ENCODE data around the gene RAB30. TPM values are rescaled to one million over a fixed set of nuclear protein-coding genes. Genes with fewer than 3 reads are reported as not detected.
A peak's percentile ranks its signal among the peaks of the same experiment; 100 is the strongest.
"Not testable (repeated sequence)": the region's sequence is repeated elsewhere in the genome, so short reads cannot be mapped to it uniquely, and the experiment has no call there.

The RAB30 gene
- total RNA-seq, 1 donor from 2014 or later, result 15.2 TPM

DNA sequence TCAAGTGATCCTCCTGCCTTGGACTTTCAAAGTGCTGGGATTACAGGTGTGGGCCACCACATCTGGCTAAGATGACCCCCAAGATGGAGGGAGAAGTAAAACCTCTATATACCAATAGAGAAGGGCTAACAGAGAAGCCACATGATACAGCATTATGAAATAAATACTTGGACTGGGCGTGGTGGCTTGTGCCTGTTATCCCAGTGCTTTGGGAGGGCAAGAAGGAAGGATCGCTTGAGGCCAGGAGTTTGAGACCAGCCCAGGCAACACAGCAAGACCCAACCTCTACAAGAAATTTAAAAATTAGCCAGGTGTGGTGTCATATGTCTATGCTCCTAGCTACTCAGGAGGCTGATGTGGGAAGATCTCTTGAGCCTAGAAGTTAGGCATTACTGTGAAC lies 61.7 kb downstream of the RAB30 start:
- H3K27me3 Mint-ChIP-seq (ENCODE audit: insufficient read depth), result no peaks in the 10 kb centered on the region
- no peak for DNase-seq (ENCODE audit: low spot score)
- intact Hi-C loops (cut with micrococcal nuclease), result loop anchor here (5.0 kb wide), 1 partner anchor 182 kb away; the partner anchor contains the start of gene ANKRD42
- H3K4me1 Mint-ChIP-seq (ENCODE audit: low read depth), result peaks cover 62% of the 10 kb centered on the region
- H3K4me3 Mint-ChIP-seq, result no peak overlapping the region
- no peaks in the 10 kb centered on the region for H3K9me3 Mint-ChIP-seq
- H3K36me3 Mint-ChIP-seq (ENCODE audit: low read depth), result peaks cover 19% of the 10 kb centered on the region
- H3K27ac Mint-ChIP-seq, result no peak overlapping the region

DNA sequence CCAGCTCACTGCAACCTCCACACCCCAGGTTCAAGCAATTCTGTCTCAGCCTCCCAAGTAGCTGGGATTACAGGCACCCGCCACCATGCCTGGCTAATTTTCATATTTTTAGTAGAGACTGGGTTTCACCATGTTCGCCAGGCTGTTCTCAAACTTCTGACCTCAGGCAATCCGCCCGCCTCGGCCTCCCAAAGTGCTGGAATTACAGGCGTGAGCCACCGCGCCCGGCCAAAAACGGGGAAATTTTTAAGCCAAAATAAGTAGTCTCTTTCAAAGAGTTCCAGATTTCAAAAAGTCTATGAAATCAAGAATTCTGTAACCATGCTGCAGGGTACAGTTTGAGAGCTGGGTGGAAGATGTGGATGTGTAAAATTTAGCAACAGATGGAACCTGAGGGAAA lies 62.6 kb downstream of the RAB30 start:
- not testable (repeated sequence) for DNase-seq (ENCODE audit: low spot score); H3K27me3 Mint-ChIP-seq (ENCODE audit: insufficient read depth); H3K4me3 Mint-ChIP-seq; H3K9me3 Mint-ChIP-seq; H3K27ac Mint-ChIP-seq
- peaks cover 18% of the 10 kb centered on the region for H3K36me3 Mint-ChIP-seq (ENCODE audit: low read depth)
- peaks cover 62% of the 10 kb centered on the region for H3K4me1 Mint-ChIP-seq (ENCODE audit: low read depth)
- intact Hi-C loops (cut with micrococcal nuclease), result loop anchor here (5.0 kb wide), 1 partner anchor 183 kb away; the partner anchor contains the start of gene ANKRD42

DNA sequence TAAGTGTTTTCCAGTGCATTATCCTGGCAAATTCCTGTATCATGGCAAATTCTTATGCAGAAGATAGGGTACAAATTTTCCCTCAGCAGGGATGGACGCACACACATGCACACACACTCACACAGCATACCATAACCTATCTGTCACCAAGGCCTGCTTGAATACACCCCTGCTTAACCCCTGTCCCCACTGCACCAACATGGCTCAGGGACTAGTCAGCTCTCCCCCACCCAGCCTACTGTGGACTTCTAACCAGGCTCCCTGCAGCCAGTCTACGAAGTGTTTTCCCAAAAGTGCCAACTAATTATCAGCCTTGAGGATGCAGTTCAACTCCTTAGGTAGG lies 63.1 kb downstream of the RAB30 start:
- peaks cover 14% of the 10 kb centered on the region for H3K36me3 Mint-ChIP-seq (ENCODE audit: low read depth)
- intact Hi-C loops (cut with micrococcal nuclease), result loop anchor here (5.0 kb wide), 1 partner anchor 184 kb away; the partner anchor contains the start of gene ANKRD42

DNA sequence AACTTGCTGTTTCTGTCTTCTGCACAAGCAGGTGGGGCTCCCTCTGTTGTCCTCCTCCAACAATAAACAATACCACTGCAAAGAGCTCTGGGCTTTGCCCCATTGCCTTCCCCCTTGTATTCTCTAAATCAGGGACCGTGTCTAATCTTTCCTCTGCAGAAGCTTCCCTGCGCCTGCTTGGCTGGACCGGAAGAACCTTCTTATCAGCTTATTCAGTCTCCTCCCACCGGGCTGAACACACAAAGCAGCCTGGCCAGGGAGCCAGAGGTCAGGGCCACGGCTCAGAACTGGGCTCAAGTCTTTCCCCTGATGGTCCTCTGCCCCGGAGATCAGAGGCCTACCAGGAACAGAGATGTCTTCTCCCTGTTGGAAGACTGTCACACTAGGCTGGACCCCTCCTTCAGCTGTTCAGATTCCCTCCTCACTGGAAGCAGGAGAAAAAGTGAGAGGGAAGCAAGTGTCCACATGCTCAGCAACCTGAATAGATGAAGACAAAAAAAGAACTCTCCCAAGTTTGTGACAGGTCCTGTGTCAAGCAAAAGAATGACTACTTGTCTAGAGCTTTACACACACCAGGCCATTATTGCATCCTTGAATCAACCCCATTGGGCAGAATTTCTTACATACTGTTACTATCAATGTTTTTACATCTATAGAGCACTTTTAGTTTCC lies 63.7 kb downstream of the RAB30 start:
- H3K4me1 Mint-ChIP-seq (ENCODE audit: low read depth), result peaks cover 57% of the 10 kb centered on the region
- no peak overlapping the region for H3K4me3 Mint-ChIP-seq
- no peaks in the 10 kb centered on the region for H3K27me3 Mint-ChIP-seq (ENCODE audit: insufficient read depth)
- intact Hi-C loops (cut with micrococcal nuclease), result loop anchor here (1.0 to 5.0 kb wide), 4 partner anchors 55 to 184 kb away; partner anchors contain the start of genes ANKRD42, DDIAS, PRCP and RAB30
- no peaks in the 10 kb centered on the region for H3K9me3 Mint-ChIP-seq
- DNase-seq (ENCODE audit: low spot score), result no peak
- H3K36me3 Mint-ChIP-seq (ENCODE audit: low read depth), result peaks cover 14% of the 10 kb centered on the region
- no peak overlapping the region for H3K27ac Mint-ChIP-seq

More for the DNA sequence above, 63.1 kb downstream of the RAB30 start:
- Mint-ChIP-seq H3K4me3 (no peak overlapping the region), H3K9me3 (no peaks in the 10 kb centered on the region), H3K27ac (no peak overlapping the region), H3K4me1 (ENCODE audit: low read depth) (peaks cover 57% of the 10 kb centered on the region), H3K27me3 (ENCODE audit: insufficient read depth) (no peaks in the 10 kb centered on the region)
- no peak for DNase-seq (ENCODE audit: low spot score)

DNA sequence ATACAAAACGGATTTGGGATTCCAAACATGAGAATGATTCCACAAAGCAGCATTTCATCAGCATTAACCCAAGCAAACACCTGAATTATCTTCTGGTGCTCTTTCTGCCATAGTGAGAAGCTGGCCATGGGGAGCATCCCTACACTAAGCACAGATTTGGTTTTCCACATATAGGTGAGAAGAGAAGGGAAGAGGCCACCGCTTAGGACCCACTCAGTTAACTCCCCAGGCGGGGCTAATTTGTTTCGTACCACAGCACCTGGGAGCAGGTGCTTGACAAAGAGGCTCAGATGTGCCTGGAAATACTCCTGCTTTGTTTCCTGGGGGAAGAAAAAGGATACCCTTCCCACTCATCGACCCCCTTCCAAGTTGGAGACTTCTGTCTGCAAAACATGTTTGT lies 64.2 kb downstream of the RAB30 start:
- Mint-ChIP-seq H3K36me3 (ENCODE audit: low read depth) (peaks cover 14% of the 10 kb centered on the region), H3K27ac (no peak overlapping the region), H3K4me1 (ENCODE audit: low read depth) (peaks cover 57% of the 10 kb centered on the region), H3K27me3 (ENCODE audit: insufficient read depth) (no peaks in the 10 kb centered on the region), H3K9me3 (no peaks in the 10 kb centered on the region), H3K4me3 (no peak overlapping the region)
- DNase-seq (ENCODE audit: low spot score), result no peak
- intact Hi-C loops (cut with micrococcal nuclease), result loop anchor here (1.0 to 5.0 kb wide), 4 partner anchors 55 to 185 kb away; partner anchors contain the start of genes ANKRD42, DDIAS, PRCP and RAB30

- Mint-ChIP-seq H3K4me3 (peak overlapping the region; percentile 20), H3K27me3 (ENCODE audit: insufficient read depth) (no peaks in the 10 kb centered on the region), H3K36me3 (ENCODE audit: low read depth) (peaks cover 16% of the 10 kb centered on the region), H3K27ac (peak overlapping the region; percentile 80), H3K4me1 (ENCODE audit: low read depth) (peaks cover 62% of the 10 kb centered on the region), H3K9me3 (no peaks in the 10 kb centered on the region)
- intact Hi-C loops (cut with micrococcal nuclease), result loop anchor here (1.0 to 5.0 kb wide), 7 partner anchors 11 to 185 kb away; partner anchors contain the start of genes ANKRD42, DDIAS, PRCP and RAB30
- DNase-seq (ENCODE audit: low spot score), result no peak
These were observed 64.8 kb downstream of the RAB30 start for GRCh38 chr11:83006877-83007330.

DNA sequence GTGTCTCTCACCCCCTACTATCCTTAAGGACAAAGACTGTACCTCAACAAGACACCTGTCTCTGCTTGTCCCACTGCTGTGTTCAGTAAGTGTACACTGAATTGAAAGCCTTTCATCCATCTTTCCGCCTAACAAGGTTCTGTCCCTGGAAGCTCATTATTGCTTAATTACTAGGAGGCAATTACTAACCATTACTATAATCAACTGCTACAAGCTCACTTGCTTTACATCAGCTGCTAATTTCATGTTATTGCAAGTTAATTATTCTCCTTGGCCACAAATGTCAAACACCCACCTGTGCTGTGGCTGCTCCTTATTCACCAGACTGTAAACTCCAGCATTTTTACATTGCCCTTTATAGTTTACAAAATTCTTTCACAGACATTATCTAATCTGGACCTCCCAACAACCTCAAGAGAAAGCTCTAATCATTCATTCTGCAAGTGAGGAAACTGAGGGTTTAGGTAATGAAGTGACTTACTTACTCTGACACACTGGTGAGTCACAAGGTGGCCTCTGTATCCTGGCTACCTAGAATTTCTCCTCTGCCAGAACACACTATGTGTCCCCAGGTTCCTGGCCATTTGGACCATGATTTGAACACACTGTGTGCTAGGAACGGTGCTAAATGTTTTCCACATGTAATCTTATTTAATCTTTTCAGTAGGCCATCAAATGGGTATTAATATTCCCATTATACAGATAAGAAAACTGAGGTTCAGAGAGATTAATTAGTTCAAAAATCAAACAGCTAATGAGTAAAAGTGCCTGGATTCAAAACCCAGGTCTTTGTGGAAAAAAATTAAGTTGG lies 66.7 kb downstream of the RAB30 start:
- Mint-ChIP-seq H3K9me3 (no peaks in the 10 kb centered on the region), H3K27me3 (ENCODE audit: insufficient read depth) (no peaks in the 10 kb centered on the region), H3K36me3 (ENCODE audit: low read depth) (peaks cover 16% of the 10 kb centered on the region), H3K27ac (no peak overlapping the region), H3K4me1 (ENCODE audit: low read depth) (peaks cover 57% of the 10 kb centered on the region), H3K4me3 (no peak overlapping the region)
- intact Hi-C loops (cut with micrococcal nuclease), result loop anchor here (5.0 kb wide), 1 partner anchor 187 kb away; the partner anchor contains the start of gene ANKRD42
- DNase-seq (ENCODE audit: low spot score), result no peak

- intact Hi-C loops (cut with micrococcal nuclease), result no loop called here
- Mint-ChIP-seq H3K27me3 (ENCODE audit: insufficient read depth) (no peaks in the 10 kb centered on the region), H3K4me1 (ENCODE audit: low read depth) (peaks cover 61% of the 10 kb centered on the region)
These were observed 69.2 kb downstream of the RAB30 start for GRCh38 chr11:83002522-83002921.

DNA sequence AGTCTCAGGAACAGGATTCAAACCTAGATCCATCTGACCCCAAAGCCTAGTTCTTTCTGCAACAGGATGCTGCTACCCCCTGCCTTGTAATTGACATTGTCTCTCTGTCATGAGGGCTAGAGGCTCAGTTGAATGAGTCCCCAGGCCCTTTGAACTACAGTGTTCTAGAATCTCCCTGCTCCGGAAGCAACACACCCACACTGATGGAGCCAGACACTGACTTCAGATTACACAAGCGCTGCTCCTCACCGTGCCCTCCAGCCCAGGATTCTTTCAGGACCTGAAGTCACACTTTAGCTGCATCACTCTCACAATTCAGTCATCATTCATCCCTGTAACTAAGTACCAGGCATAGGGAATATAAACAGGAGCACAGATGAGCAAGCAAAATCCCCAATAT lies 69.6 kb downstream of the RAB30 start:
- Mint-ChIP-seq H3K4me1 (ENCODE audit: low read depth) (peaks cover 61% of the 10 kb centered on the region), H3K4me3 (no peak overlapping the region)

More at GRCh38 chr11:83002522-83002921, 69.2 kb downstream of the RAB30 start:
- DNase-seq (ENCODE audit: low spot score), result no peak
- H3K9me3 Mint-ChIP-seq, result no peaks in the 10 kb centered on the region
- no peak overlapping the region for H3K4me3 Mint-ChIP-seq
- H3K27ac Mint-ChIP-seq, result no peak overlapping the region
- H3K36me3 Mint-ChIP-seq (ENCODE audit: low read depth), result peaks cover 15% of the 10 kb centered on the region

GRCh38 chr11:83000381-83000780 lies 71.3 kb downstream of the RAB30 start:
- DNase-seq (ENCODE audit: low spot score), result no peak
- no peaks in the 10 kb centered on the region for H3K9me3 Mint-ChIP-seq
- peaks cover 65% of the 10 kb centered on the region for H3K4me1 Mint-ChIP-seq (ENCODE audit: low read depth)
- H3K36me3 Mint-ChIP-seq (ENCODE audit: low read depth), result peaks cover 17% of the 10 kb centered on the region
- no peak overlapping the region for H3K4me3 Mint-ChIP-seq
- intact Hi-C loops (cut with micrococcal nuclease), result no loop called here
- no peaks in the 10 kb centered on the region for H3K27me3 Mint-ChIP-seq (ENCODE audit: insufficient read depth)
- H3K27ac Mint-ChIP-seq, result no peak overlapping the region

More for the DNA sequence above, 69.6 kb downstream of the RAB30 start:
- intact Hi-C loops (cut with micrococcal nuclease), result no loop called here
- DNase-seq (ENCODE audit: low spot score), result no peak
- Mint-ChIP-seq H3K27me3 (ENCODE audit: insufficient read depth) (no peaks in the 10 kb centered on the region), H3K36me3 (ENCODE audit: low read depth) (peaks cover 16% of the 10 kb centered on the region), H3K9me3 (no peaks in the 10 kb centered on the region), H3K27ac (peak overlapping the region; percentile 7)

- Mint-ChIP-seq H3K27me3 (ENCODE audit: insufficient read depth) (no peaks in the 10 kb centered on the region), H3K36me3 (ENCODE audit: low read depth) (peaks cover 18% of the 10 kb centered on the region), H3K27ac (peak overlapping the region; percentile 76), H3K4me1 (ENCODE audit: low read depth) (peaks cover 62% of the 10 kb centered on the region), H3K4me3 (no peak overlapping the region), H3K9me3 (no peaks in the 10 kb centered on the region)
- intact Hi-C loops (cut with micrococcal nuclease), result no loop called here
- no peak for DNase-seq (ENCODE audit: low spot score)
These were observed 72.5 kb downstream of the RAB30 start for GRCh38 chr11:82999232-82999631.

DNA sequence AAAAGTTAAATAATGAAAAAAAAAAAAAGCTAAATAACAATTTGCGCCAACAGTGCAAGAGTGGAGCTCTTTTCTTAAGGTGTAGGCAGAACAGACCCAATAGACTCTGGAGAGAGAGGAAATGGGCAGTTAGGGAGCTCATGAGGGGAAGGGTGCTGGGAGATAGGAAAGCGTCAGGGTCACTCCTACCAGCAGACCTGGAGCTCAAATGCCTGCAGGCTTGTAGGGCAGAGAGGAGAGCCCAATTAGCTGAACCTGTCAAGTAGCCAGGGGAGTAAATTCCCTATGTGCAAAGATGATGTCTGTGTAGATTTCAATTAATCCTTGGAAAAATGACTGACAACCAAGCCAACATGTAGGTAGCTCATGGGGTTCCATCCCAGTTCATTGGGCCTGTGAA lies 73.0 kb downstream of the RAB30 start:
- H3K4me1 Mint-ChIP-seq (ENCODE audit: low read depth), result peaks cover 66% of the 10 kb centered on the region
- no peaks in the 10 kb centered on the region for H3K9me3 Mint-ChIP-seq
- DNase-seq (ENCODE audit: low spot score), result no peak
- no peak overlapping the region for H3K4me3 Mint-ChIP-seq
- H3K27me3 Mint-ChIP-seq (ENCODE audit: insufficient read depth), result no peaks in the 10 kb centered on the region
- no peak overlapping the region for H3K27ac Mint-ChIP-seq
- H3K36me3 Mint-ChIP-seq (ENCODE audit: low read depth), result peaks cover 24% of the 10 kb centered on the region
- intact Hi-C loops (cut with micrococcal nuclease), result no loop called here

Measured in activated T-helper 1 cell treated with anti-CD3 and anti-CD28 coated beads, Interleukin-12 subunit alpha, Interleukin-12 subunit beta, Interleukin-2, Interleukin-4 antibody, amounts not matched to agents 30 ng/mL and 10 ng/mL and 1 ng/mL, durations not matched to agents 14 hours and 24 hours and 36 hours (primary cell).